HL-60 (cell line): ENCODE results near the gene LDHB.

Experiments
- DNase-seq, 2 experiments: peaks; one replicate each; pipeline ENCODE4 v3.0.0-alpha.2; 2010 to 2020; ENCODE audit warnings: low read depth in 1 of 2, low spot score in 1 of 2
- H3K27ac ChIP-seq: fragments of 250-450 bp; sonication (Bioruptor Pico); replicated peaks from 2 replicates; pipeline ENCODE4 v1.5.1; 2020; ENCODE audit warnings: mild to moderate bottlenecking, moderate library complexity
- H3K27me3 ChIP-seq: fragments of 250-450 bp; sonication (Bioruptor Pico); 2 replicates; pipeline ENCODE4 v1.5.1; 2021; ENCODE audit warnings: mild to moderate bottlenecking, moderate library complexity; ENCODE audit not compliant: insufficient read depth, poor library complexity, severe bottlenecking
- H3K4me3 ChIP-seq: replicated peaks from 2 replicates; pipeline ENCODE4 v1.5.1; 2011; ENCODE audit warnings: mild to moderate bottlenecking, control low read depth, low read length; ENCODE audit not compliant: insufficient read depth
- GABPA ChIP-seq: IDR thresholded peaks from 2 replicates; pipeline ENCODE4 v1.6.1; 2012; ENCODE audit warnings: low read depth
- POLR2AphosphoS5 ChIP-seq: IDR thresholded peaks from 2 replicates; pipeline ENCODE4 v1.6.1; 2012; ENCODE audit warnings: low read depth
- SPI1 ChIP-seq: IDR thresholded peaks from 2 replicates; pipeline ENCODE4 v1.6.1; 2012; ENCODE audit warnings: low read depth, mild to moderate bottlenecking, borderline replicate concordance
- TF ChIP-seq, protein P1 (sequence below): IDR thresholded peaks from one replicate; pipeline ENCODE4 v1.5.1; 2011; ENCODE audit warnings: low read length, control low read depth, inconsistent platforms; ENCODE audit not compliant: insufficient read depth
- TF ChIP-seq, protein P2 (sequence below): IDR thresholded peaks from 2 replicates; pipeline ENCODE4 v1.6.1; 2012; ENCODE audit warnings: low read depth; ENCODE audit not compliant: insufficient replicate concordance

Gene LDHB

DNA sequence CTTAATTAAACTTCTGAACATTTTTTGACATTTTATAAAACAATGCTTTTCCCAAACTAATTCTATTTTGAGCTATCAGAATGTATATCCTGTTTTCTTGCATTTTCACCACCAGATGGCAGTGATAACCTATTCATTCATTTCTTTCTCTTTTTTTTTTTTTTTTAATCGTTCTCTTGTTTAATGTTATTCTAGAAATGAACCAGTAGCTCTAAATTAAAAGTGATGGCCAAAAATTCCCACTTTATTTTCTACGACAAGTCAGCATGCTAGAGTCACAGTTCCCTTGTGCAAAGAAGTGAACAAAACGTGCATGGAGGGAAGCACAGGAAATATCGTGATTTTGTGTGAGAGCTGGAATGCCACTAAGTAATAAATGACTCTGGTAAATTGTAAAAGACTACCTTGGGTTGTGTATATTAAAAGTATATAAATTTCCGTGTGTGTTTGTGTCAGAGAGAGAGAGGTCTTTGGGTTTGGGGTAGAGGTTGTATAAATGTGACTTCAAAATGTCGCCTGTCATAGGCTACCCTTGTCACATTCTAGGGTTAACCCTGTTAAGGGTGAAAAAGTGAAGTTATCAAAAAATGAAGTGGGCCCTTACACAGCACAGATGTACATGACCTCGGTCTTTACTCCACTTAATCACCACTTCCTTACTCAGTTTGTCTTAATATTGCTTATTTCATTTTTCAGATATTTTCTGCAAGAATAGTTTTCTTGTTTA, 40.4 kb upstream of the LDHB start:
- DNase-seq: no peak
- Histone ChIP-seq H3K27ac (no peak overlapping the region), H3K27me3 (no peaks in the 10 kb centered on the region), H3K4me3 (no peak overlapping the region)
- TF ChIP-seq GABPA: no peak
- no peak for TF ChIP-seq SPI1
- TF ChIP-seq, protein P1, sequence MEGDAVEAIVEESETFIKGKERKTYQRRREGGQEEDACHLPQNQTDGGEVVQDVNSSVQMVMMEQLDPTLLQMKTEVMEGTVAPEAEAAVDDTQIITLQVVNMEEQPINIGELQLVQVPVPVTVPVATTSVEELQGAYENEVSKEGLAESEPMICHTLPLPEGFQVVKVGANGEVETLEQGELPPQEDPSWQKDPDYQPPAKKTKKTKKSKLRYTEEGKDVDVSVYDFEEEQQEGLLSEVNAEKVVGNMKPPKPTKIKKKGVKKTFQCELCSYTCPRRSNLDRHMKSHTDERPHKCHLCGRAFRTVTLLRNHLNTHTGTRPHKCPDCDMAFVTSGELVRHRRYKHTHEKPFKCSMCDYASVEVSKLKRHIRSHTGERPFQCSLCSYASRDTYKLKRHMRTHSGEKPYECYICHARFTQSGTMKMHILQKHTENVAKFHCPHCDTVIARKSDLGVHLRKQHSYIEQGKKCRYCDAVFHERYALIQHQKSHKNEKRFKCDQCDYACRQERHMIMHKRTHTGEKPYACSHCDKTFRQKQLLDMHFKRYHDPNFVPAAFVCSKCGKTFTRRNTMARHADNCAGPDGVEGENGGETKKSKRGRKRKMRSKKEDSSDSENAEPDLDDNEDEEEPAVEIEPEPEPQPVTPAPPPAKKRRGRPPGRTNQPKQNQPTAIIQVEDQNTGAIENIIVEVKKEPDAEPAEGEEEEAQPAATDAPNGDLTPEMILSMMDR: no peak
- no peak for TF ChIP-seq POLR2AphosphoS5
- TF ChIP-seq, protein P2, sequence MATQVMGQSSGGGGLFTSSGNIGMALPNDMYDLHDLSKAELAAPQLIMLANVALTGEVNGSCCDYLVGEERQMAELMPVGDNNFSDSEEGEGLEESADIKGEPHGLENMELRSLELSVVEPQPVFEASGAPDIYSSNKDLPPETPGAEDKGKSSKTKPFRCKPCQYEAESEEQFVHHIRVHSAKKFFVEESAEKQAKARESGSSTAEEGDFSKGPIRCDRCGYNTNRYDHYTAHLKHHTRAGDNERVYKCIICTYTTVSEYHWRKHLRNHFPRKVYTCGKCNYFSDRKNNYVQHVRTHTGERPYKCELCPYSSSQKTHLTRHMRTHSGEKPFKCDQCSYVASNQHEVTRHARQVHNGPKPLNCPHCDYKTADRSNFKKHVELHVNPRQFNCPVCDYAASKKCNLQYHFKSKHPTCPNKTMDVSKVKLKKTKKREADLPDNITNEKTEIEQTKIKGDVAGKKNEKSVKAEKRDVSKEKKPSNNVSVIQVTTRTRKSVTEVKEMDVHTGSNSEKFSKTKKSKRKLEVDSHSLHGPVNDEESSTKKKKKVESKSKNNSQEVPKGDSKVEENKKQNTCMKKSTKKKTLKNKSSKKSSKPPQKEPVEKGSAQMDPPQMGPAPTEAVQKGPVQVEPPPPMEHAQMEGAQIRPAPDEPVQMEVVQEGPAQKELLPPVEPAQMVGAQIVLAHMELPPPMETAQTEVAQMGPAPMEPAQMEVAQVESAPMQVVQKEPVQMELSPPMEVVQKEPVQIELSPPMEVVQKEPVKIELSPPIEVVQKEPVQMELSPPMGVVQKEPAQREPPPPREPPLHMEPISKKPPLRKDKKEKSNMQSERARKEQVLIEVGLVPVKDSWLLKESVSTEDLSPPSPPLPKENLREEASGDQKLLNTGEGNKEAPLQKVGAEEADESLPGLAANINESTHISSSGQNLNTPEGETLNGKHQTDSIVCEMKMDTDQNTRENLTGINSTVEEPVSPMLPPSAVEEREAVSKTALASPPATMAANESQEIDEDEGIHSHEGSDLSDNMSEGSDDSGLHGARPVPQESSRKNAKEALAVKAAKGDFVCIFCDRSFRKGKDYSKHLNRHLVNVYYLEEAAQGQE: no peak

DNA sequence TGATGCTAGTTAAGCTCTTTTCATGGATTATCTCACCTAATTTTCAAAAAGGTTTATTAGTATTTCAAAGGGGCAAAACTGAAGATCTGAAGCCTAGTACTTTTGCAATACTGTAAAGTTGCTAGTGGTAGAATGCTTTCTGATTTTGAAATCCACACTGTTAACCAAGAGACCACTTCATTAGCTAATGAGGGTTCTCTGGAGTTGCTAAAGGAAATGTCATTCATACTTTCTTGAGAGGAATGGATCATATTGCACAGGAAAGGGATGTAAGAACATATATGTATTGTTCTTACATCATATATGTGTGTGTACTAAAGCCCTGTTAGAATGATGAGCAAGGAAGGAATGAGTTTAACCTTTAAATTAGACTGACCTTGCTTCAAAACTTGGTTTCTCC, 39.0 kb upstream of the LDHB start:
- Histone ChIP-seq H3K27ac (no peak overlapping the region), H3K4me3 (no peak overlapping the region), H3K27me3 (no peaks in the 10 kb centered on the region)
- DNase-seq: no peak
- TF ChIP-seq GABPA (no peak), POLR2AphosphoS5 (no peak), SPI1 (no peak)
- TF ChIP-seq, protein P2: no peak

DNA sequence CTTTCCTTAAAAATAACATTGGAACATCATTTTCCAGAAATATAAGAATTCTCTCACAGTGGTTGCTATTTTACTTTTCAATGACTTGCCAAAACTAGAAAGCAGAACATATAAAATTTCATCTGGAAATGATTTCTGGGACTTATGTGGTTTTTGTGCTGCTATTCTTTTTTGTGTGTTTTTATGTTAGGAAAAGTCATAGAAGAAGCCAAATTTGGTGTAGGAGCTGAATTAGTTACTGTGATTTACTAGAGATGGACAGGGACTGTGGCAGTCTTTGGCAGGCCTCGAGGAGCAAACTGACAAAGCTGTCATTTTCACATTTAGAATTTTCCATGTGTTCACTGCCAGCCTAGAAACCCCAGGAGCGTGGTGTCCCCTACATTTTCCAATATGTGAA, 38.3 kb upstream of the LDHB start:
- H3K27ac ChIP-seq: no peak overlapping the region
- TF ChIP-seq, protein P1: no peak
- TF ChIP-seq POLR2AphosphoS5: no peak
- TF ChIP-seq, protein P2: no peak
- no peak for TF ChIP-seq SPI1
- TF ChIP-seq GABPA: no peak
- H3K27me3 ChIP-seq: no peaks in the 10 kb centered on the region
- no peak overlapping the region for H3K4me3 ChIP-seq
- no peak for DNase-seq
